Measurements from ENCODE around the gene PIK3R4. TPM values are rescaled to one million over a fixed set of nuclear protein-coding genes. Genes with fewer than 3 reads are reported as not detected.

The PIK3R4 gene
- total RNA-seq, 1 experiment from 2014 or later = 20.0 TPM

DNA sequence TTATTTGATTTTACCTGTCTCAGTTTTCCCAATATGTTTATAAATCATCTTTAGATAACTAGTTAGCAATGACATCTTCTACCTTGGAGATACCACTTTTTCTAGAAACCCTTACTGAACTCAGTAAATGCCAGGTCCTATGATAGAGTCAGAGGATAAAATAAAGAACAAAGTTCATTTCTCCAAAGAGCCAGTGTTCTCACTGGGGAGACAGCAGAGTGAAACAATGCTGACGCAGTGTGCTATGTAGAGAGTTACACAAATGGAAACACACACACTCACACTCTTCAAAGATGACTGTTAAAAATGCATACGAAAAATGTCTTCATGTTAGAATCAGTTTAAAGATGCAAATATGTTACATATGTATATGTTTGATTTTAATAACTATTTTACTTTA lies 111.3 kb downstream of the PIK3R4 start:
- no peak overlapping the region for H3K4me3 ChIP-seq (ENCODE audit: low read depth, low read length)
- Mint-ChIP-seq H3K4me3 (ENCODE audit: unreplicated experiment) (no peak overlapping the region), H3K4me1 (ENCODE audit: low read depth, unreplicated experiment) (no peaks in the 10 kb centered on the region), H3K27me3 (ENCODE audit: insufficient read depth, unreplicated experiment) (peaks cover 6% of the 10 kb centered on the region), H3K36me3 (ENCODE audit: insufficient read depth, unreplicated experiment) (no peaks in the 10 kb centered on the region), H3K9me3 (ENCODE audit: unreplicated experiment) (no peaks in the 10 kb centered on the region), H3K27ac (ENCODE audit: unreplicated experiment) (no peak overlapping the region)
- H3K36me3 ChIP-seq (ENCODE audit: control insufficient read depth, insufficient read depth, low read length) = no peaks in the 10 kb centered on the region
- intact Hi-C loops (cut with micrococcal nuclease; ENCODE audit: unreplicated experiment) = no loop called here
- no peaks in the 10 kb centered on the region for H3K27me3 ChIP-seq (replicated peaks; ENCODE audit: control insufficient read depth, insufficient read depth, low read length)
- H3K4me1 ChIP-seq = no peaks in the 10 kb centered on the region
- TF ChIP-seq, protein P1, sequence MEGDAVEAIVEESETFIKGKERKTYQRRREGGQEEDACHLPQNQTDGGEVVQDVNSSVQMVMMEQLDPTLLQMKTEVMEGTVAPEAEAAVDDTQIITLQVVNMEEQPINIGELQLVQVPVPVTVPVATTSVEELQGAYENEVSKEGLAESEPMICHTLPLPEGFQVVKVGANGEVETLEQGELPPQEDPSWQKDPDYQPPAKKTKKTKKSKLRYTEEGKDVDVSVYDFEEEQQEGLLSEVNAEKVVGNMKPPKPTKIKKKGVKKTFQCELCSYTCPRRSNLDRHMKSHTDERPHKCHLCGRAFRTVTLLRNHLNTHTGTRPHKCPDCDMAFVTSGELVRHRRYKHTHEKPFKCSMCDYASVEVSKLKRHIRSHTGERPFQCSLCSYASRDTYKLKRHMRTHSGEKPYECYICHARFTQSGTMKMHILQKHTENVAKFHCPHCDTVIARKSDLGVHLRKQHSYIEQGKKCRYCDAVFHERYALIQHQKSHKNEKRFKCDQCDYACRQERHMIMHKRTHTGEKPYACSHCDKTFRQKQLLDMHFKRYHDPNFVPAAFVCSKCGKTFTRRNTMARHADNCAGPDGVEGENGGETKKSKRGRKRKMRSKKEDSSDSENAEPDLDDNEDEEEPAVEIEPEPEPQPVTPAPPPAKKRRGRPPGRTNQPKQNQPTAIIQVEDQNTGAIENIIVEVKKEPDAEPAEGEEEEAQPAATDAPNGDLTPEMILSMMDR (IDR thresholded peaks at IDR 0.05; ENCODE audit: insufficient read depth in 1 of 2, low read depth in 1 of 2, low read length in 1 of 2, severe bottlenecking in 1 of 2, unreplicated experiment in 1 of 2) = no peak
- ChIA-PET POLR2A (no interaction called here), CTCF (no interaction called here)
- no peak for DNase-seq
- BruUV-seq (replicated peaks) = no TSS peak
- H3K9me3 ChIP-seq = no peaks in the 10 kb centered on the region

Other genes with a start within 250 kb of the PIK3R4 start
- not detected in 2 replicates for gene COL6A6, start 229.7 kb downstream of the PIK3R4 start, total RNA-seq (2022)
- gene ATP2C1, start 147.3 kb upstream of the PIK3R4 start, total RNA-seq (2022) = 64.9 and 80.4 TPM in 2 replicates

All from Caco-2 (cell line).